A172 (cell line): ENCODE results near the gene PPP2R5A. TPM values are rescaled to one million over a fixed set of nuclear protein-coding genes. Genes with fewer than 3 reads are reported as not detected.

Experiments
- DNase-seq: peaks from one replicate; pipeline ENCODE4 v3.0.0-alpha.2; 2015; ENCODE audit warnings: low spot score
- total RNA-seq: library from RNA; depleted of rRNA; stranded (reverse); fragments of >200 nt; shearing (Covaris generic); gene quantifications from 2 replicates; pipeline ENCODE4 v1.2.3, GENCODE V29; 2014; rRNA removed

Gene PPP2R5A
- total RNA-seq, result 24.4 and 26.6 TPM in 2 replicates

GRCh38 chr1:212284744-212285684 is at the start of gene PPP2R5A:
Gene PPP2R5A (plus strand): TSS chr1:212285410. CDS start chr1:212286111, 701 bp downstream.
- DNase-seq, result peak; percentile 99

- no peak for DNase-seq
These were observed 49.4 kb upstream of the PPP2R5A start for GRCh38 chr1:212235857-212236256.

- DNase-seq, result no peak
These were observed 48.5 kb upstream of the PPP2R5A start for GRCh38 chr1:212236664-212237220.

- DNase-seq, result no peak
These were observed 47.6 kb upstream of the PPP2R5A start for GRCh38 chr1:212237651-212238050.

- no peak for DNase-seq
These were observed 46.7 kb upstream of the PPP2R5A start for GRCh38 chr1:212238552-212238951.

- DNase-seq, result no peak
These were observed 43.7 kb upstream of the PPP2R5A start for GRCh38 chr1:212241501-212241900.

GRCh38 chr1:212241957-212242287 is 43.3 kb upstream of the PPP2R5A start:
- no peak for DNase-seq

- no peak for DNase-seq
These were observed 42.8 kb upstream of the PPP2R5A start for GRCh38 chr1:212242288-212242984.

- no peak for DNase-seq
These were observed 42.3 kb upstream of the PPP2R5A start for GRCh38 chr1:212242985-212243308.

- DNase-seq, result no peak
These were observed 40.8 kb upstream of the PPP2R5A start for GRCh38 chr1:212244441-212244840.

- no peak for DNase-seq
These were observed 38.0 kb upstream of the PPP2R5A start for GRCh38 chr1:212247179-212247721.

- DNase-seq, result no peak
These were observed 37.2 kb upstream of the PPP2R5A start for GRCh38 chr1:212247988-212248387.

GRCh38 chr1:212254853-212255363 is 30.3 kb upstream of the PPP2R5A start:
- DNase-seq, result no peak

GRCh38 chr1:212255705-212256307 is 29.4 kb upstream of the PPP2R5A start:
- no peak for DNase-seq

GRCh38 chr1:212256369-212256768 is 28.8 kb upstream of the PPP2R5A start:
- DNase-seq, result no peak

GRCh38 chr1:212257157-212257556 is 28.1 kb upstream of the PPP2R5A start:
- no peak for DNase-seq

GRCh38 chr1:212259693-212260480 is 25.3 kb upstream of the PPP2R5A start:
- no peak for DNase-seq

- DNase-seq, result peak; percentile 77
These were observed 24.5 kb upstream of the PPP2R5A start for GRCh38 chr1:212260557-212261355.

GRCh38 chr1:212261361-212261929 is 23.8 kb upstream of the PPP2R5A start:
- no peak for DNase-seq

- DNase-seq, result no peak
These were observed 18.2 kb upstream of the PPP2R5A start for GRCh38 chr1:212267017-212267416.
